Natural killer cell (primary cell): ENCODE results near the gene CCL25. TPM values are rescaled to one million over a fixed set of nuclear protein-coding genes. Genes with fewer than 3 reads are reported as not detected.
A peak's percentile ranks its signal among the peaks of the same experiment; 100 is the strongest.

Experiments used
- ATAC-seq, 3 donors: fragments of 150-1000 bp in 2 of 3; fragments of 200-7000 bp in 1 of 3; cut with Tn5 transposase; 1 replicate in 1 of 3; 2 replicates in 2 of 3; pipeline ENCODE4 v1.10.0; 2021; ENCODE audit warnings: mild to moderate bottlenecking in 2 of 3, moderate library complexity in 2 of 3
- DNase-seq, 2 donors: peaks; one replicate each; pipeline versions ENCODE4 v3.0.0 to v3.0.0-alpha.2; 2013 to 2021; ENCODE audit warnings: mixed read lengths in 1 of 2
- H3K27ac ChIP-seq: one replicate; pipeline ENCODE4 v1.5.1; 2013; ENCODE audit warnings: mild to moderate bottlenecking, low read length
- H3K27me3 ChIP-seq: one replicate; pipeline ENCODE4 v1.6.1; 2013; ENCODE audit warnings: low read length; ENCODE audit not compliant: control insufficient read depth, insufficient read depth
- H3K36me3 ChIP-seq: one replicate; pipeline ENCODE4 v1.6.1; 2013; ENCODE audit warnings: low read length; ENCODE audit not compliant: control insufficient read depth, insufficient read depth
- H3K4me1 ChIP-seq: one replicate; pipeline ENCODE4 v1.6.1; 2013; ENCODE audit warnings: low read length; ENCODE audit not compliant: control insufficient read depth, insufficient read depth
- H3K4me3 ChIP-seq: one replicate; pipeline ENCODE4 v1.5.1; 2013; ENCODE audit warnings: low read length
- H3K9me3 ChIP-seq: one replicate; pipeline ENCODE4 v1.6.1; 2013; ENCODE audit warnings: low read length; ENCODE audit not compliant: control insufficient read depth, insufficient read depth
- H3K27ac Mint-ChIP-seq, 2 donors: one replicate each; pipeline ENCODE4 v1.8.0; 2022; ENCODE audit warnings: mild to moderate bottlenecking in 2 of 2, mixed read lengths in 2 of 2, moderate library complexity in 1 of 2
- H3K27me3 Mint-ChIP-seq, 2 donors: one replicate each; pipeline ENCODE4 v1.8.0; 2022; ENCODE audit warnings: low read depth in 2 of 2, mixed read lengths in 2 of 2
- H3K36me3 Mint-ChIP-seq: one replicate; pipeline ENCODE4 v1.8.0; 2022; ENCODE audit warnings: mixed read lengths
- H3K4me1 Mint-ChIP-seq, 2 donors: one replicate each; pipeline ENCODE4 v1.8.0; 2022; ENCODE audit warnings: mixed read lengths in 2 of 2
- H3K4me3 Mint-ChIP-seq: one replicate; pipeline ENCODE4 v1.8.0; 2022; ENCODE audit warnings: mild to moderate bottlenecking, moderate library complexity, mixed read lengths
- H3K9me3 Mint-ChIP-seq, 2 donors: one replicate each; pipeline ENCODE4 v1.8.0; 2022; ENCODE audit warnings: mixed read lengths in 2 of 2
- CTCF ChIP-seq: fragments of 200-600 bp; IDR thresholded peaks from one replicate; pipeline ENCODE4 v1.8.0; 2022; ENCODE audit warnings: antibody characterized with exemption
- WGBS: methylation state at CpG from one replicate; pipeline ENCODE4 v1.1.7; 2013; ENCODE audit warnings: missing lambda C conversion rate; ENCODE audit not compliant: insufficient coverage; 5-methylcytosine and 5-hydroxymethylcytosine counted together
- intact Hi-C: fragments of 100-400 bp; cut with micrococcal nuclease; formaldehyde crosslinking; loops from one replicate; pipeline ENCODE4 v1.14.2; 2022
- total RNA-seq, 4 donors: library from RNA; stranded (reverse); fragments of 120-200 nt in 1 of 4; gene quantifications; one replicate each; pipeline versions ENCODE4 v1.2.3 to v1.2.4, GENCODE V29; 2013 to 2022

The CCL25 gene
- total RNA-seq, 3 donors from 2014 or later (not counting 1 experiment from before 2014, with no cell fraction given) = 0.28 TPM; not detected in 2

- no peak overlapping the region for H3K4me3 ChIP-seq
- no peak for DNase-seq
- H3K36me3 Mint-ChIP-seq = peaks cover 9% of the 10 kb centered on the region
- no peak for TF ChIP-seq CTCF
- H3K27ac ChIP-seq = no peak overlapping the region
- peaks cover 22 to 24% of the 10 kb centered on the region in 2 donors for H3K4me1 Mint-ChIP-seq
- no peaks in the 10 kb centered on the region for H3K4me1 ChIP-seq
- no peaks in the 10 kb centered on the region for H3K36me3 ChIP-seq
- no peaks in the 10 kb centered on the region for H3K27me3 Mint-ChIP-seq
- intact Hi-C loops = no loop called here
- H3K27me3 ChIP-seq = no peaks in the 10 kb centered on the region
- no peak overlapping the region for H3K4me3 Mint-ChIP-seq
- peaks cover 15% of the 10 kb centered on the region for H3K9me3 ChIP-seq
- peak overlapping the region in 1 of 2 donors; percentile 6 for H3K27ac Mint-ChIP-seq
- no peak for ATAC-seq
- peaks cover 2 to 11% of the 10 kb centered on the region in 2 donors for H3K9me3 Mint-ChIP-seq
- WGBS = 100% methylated on average over 1 of the region's 1 CpG
Measured at GRCh38 chr19:8074501-8074900, 21.9 kb downstream of the CCL25 start.

- TF ChIP-seq CTCF = no peak
- no peak for ATAC-seq
- Mint-ChIP-seq H3K4me1 (peaks cover 22 to 24% of the 10 kb centered on the region in 2 donors), H3K27me3 (no peaks in the 10 kb centered on the region), H3K27ac (peak overlapping the region in 1 of 2 donors; percentile 29), H3K9me3 (peaks cover 0 to 5% of the 10 kb centered on the region in 2 donors), H3K4me3 (no peak overlapping the region), H3K36me3 (peaks cover 1% of the 10 kb centered on the region)
- Histone ChIP-seq H3K27me3 (no peaks in the 10 kb centered on the region), H3K4me3 (no peak overlapping the region), H3K27ac (no peak overlapping the region), H3K4me1 (no peaks in the 10 kb centered on the region), H3K36me3 (no peaks in the 10 kb centered on the region), H3K9me3 (peaks cover 7% of the 10 kb centered on the region)
- intact Hi-C loops = no loop called here
- DNase-seq = no peak
- 88% methylated on average over 12 of the region's 13 CpGs for WGBS
Measured at GRCh38 chr19:8075158-8076074, 22.9 kb downstream of the CCL25 start.

- no peaks in the 10 kb centered on the region for H3K9me3 ChIP-seq
- H3K27ac ChIP-seq = no peak overlapping the region
- no peaks in the 10 kb centered on the region for H3K36me3 ChIP-seq
- ATAC-seq (no peak), DNase-seq (no peak)
- WGBS = 92% methylated on average over 6 of the region's 6 CpGs
- Mint-ChIP-seq H3K9me3 (no peaks in the 10 kb centered on the region), H3K27ac (no peak overlapping the region), H3K36me3 (no peaks in the 10 kb centered on the region), H3K4me1 (no peaks in the 10 kb centered on the region), H3K27me3 (no peaks in the 10 kb centered on the region), H3K4me3 (no peak overlapping the region)
- no peaks in the 10 kb centered on the region for H3K27me3 ChIP-seq
- H3K4me1 ChIP-seq = no peaks in the 10 kb centered on the region
- no peak overlapping the region for H3K4me3 ChIP-seq
- intact Hi-C loops = no loop called here
- no peak for TF ChIP-seq CTCF
Measured at GRCh38 chr19:8079988-8080387, 27.4 kb downstream of the CCL25 start.
